ENCODE data around the gene INSR.

DNA sequence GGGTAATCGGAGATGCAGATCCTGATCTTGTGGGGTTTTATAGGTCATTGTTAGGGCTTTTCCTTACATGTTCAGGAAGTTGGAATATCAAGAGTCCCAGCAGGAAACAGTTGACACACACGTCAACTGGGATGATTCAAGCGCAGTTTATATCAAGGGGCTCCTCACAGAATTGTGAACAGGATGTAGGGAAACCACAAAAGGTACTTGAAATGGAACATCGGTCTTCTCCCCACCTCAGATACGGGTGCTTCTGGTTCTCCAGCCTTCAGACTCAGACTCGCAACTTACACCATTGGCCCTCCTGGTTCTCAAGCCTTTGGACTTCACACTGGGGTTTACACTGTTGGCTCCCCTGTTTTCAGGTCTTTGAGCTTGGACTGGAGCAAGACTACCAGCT lies 205.2 kb downstream of the INSR start:
- TF ChIP-seq, protein P1, sequence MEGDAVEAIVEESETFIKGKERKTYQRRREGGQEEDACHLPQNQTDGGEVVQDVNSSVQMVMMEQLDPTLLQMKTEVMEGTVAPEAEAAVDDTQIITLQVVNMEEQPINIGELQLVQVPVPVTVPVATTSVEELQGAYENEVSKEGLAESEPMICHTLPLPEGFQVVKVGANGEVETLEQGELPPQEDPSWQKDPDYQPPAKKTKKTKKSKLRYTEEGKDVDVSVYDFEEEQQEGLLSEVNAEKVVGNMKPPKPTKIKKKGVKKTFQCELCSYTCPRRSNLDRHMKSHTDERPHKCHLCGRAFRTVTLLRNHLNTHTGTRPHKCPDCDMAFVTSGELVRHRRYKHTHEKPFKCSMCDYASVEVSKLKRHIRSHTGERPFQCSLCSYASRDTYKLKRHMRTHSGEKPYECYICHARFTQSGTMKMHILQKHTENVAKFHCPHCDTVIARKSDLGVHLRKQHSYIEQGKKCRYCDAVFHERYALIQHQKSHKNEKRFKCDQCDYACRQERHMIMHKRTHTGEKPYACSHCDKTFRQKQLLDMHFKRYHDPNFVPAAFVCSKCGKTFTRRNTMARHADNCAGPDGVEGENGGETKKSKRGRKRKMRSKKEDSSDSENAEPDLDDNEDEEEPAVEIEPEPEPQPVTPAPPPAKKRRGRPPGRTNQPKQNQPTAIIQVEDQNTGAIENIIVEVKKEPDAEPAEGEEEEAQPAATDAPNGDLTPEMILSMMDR (IDR thresholded peaks at IDR 0.05) = no peak
- no peak for TF ChIP-seq POLR2A (IDR thresholded peaks at IDR 0.05)
